Measurements from ENCODE around the gene CDH3. TPM values are rescaled to one million over a fixed set of nuclear protein-coding genes. Genes with fewer than 3 reads are reported as not detected.

Gene CDH3
- polyA plus RNA-seq, 1 donor (not counting 4 experiments of a cell fraction or from before 2014, with no cell fraction given), result 366 TPM

DNA sequence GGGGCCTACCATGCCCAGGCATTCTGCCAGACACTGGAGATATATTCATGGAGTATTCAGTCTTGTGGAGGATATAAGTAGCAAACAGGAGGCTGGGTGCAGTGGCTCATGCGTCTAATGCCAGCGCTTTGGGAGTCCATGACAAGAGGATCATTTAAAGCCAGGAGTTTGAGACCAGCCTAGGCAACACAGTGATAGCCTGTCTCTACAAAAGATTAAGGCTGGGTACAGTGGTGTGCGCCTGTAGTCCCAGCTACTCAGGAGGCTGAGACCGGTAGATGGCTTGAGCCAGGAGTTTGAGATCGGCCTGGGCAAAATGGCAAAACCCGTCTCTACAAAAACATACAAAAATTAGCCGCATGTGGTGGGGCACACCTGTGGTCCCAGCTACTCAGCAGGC is 37.7 kb upstream of the CDH3 start:
- no peaks in the 10 kb centered on the region for H3K36me3 ChIP-seq (ENCODE audit: control insufficient read depth in 2 of 2, extremely low read depth in 1 of 2, insufficient read depth in 2 of 2, low read length in 2 of 2)
- DNase-seq (ENCODE audit: low read depth, low spot score) (no peak), FAIRE-seq (no peak)
- H3K27ac ChIP-seq (ENCODE audit: control insufficient read depth, insufficient read depth, low read length), result no peak overlapping the region
- H3K79me2 ChIP-seq (ENCODE audit: control insufficient read depth, insufficient read depth, low read length), result no peaks in the 10 kb centered on the region
- dilution Hi-C loops (cut with MboI; ENCODE audit: extremely low pct_ligation_motif_present, low sequenced_read_pairs), result no loop called here
- peaks cover 7% of the 10 kb centered on the region for H3K4me1 ChIP-seq (ENCODE audit: control insufficient read depth, extremely low read depth, insufficient read depth, low read length)
- no peaks in the 10 kb centered on the region for H3K9me1 ChIP-seq (ENCODE audit: control insufficient read depth, extremely low read depth, insufficient read depth, low read length)
- no peak overlapping the region for H2AFZ ChIP-seq (ENCODE audit: control insufficient read depth, low read length)
- no peak overlapping the region for H3K4me3 ChIP-seq (ENCODE audit: control insufficient read depth in 2 of 3, extremely low read depth in 1 of 3, insufficient read depth in 2 of 3, low read depth in 1 of 3, low read length in 3 of 3)
- no peaks in the 10 kb centered on the region for H4K20me1 ChIP-seq (ENCODE audit: control insufficient read depth, extremely low read depth, insufficient read depth, low read length)
- no peak for TF ChIP-seq EZH2 (IDR thresholded peaks at IDR 0.05; ENCODE audit: low read length)
- TF ChIP-seq, protein P1, sequence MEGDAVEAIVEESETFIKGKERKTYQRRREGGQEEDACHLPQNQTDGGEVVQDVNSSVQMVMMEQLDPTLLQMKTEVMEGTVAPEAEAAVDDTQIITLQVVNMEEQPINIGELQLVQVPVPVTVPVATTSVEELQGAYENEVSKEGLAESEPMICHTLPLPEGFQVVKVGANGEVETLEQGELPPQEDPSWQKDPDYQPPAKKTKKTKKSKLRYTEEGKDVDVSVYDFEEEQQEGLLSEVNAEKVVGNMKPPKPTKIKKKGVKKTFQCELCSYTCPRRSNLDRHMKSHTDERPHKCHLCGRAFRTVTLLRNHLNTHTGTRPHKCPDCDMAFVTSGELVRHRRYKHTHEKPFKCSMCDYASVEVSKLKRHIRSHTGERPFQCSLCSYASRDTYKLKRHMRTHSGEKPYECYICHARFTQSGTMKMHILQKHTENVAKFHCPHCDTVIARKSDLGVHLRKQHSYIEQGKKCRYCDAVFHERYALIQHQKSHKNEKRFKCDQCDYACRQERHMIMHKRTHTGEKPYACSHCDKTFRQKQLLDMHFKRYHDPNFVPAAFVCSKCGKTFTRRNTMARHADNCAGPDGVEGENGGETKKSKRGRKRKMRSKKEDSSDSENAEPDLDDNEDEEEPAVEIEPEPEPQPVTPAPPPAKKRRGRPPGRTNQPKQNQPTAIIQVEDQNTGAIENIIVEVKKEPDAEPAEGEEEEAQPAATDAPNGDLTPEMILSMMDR (optimal IDR thresholded peaks at IDR 0.05 in 1 of 3, IDR thresholded peaks at IDR 0.05 in 1 of 3, conservative IDR thresholded peaks at IDR 0.05 in 1 of 3; ENCODE audit: extremely low read depth in 1 of 3, insufficient read depth in 2 of 3, low read length in 3 of 3), result no peak
- no peaks in the 10 kb centered on the region for H3K9me3 ChIP-seq (ENCODE audit: control insufficient read depth, low read depth, low read length)
- H3K4me2 ChIP-seq (ENCODE audit: control insufficient read depth, extremely low read depth, insufficient read depth, low read depth, low read length), result no peak overlapping the region
- H3K9ac ChIP-seq (ENCODE audit: control insufficient read depth, extremely low read depth, insufficient read depth, low read length), result no peak overlapping the region
- no peaks in the 10 kb centered on the region for H3K27me3 ChIP-seq (ENCODE audit: control insufficient read depth, extremely low read depth, insufficient read depth, low read length)

DNA sequence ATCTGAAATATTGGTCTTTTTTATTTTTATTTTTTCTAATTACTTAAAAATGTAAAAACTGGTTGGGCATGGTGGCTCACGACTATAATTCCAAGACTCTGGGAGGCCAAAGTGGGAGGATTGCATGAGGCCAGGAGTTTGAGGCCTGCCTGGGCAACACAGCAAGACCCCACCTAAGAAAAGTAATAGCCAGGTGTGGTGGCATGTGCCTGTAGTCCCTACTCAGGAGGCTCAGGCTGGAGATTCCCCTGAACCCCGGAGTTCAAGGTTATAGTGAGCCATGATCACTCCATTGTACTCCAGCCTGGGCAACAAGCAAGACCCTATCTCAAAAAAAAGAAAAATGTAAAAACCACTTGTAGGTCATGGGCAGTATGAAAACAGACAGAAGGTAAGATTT is 36.8 kb upstream of the CDH3 start:
- Histone ChIP-seq H2AFZ (ENCODE audit: control insufficient read depth, low read length) (no peak overlapping the region), H4K20me1 (ENCODE audit: control insufficient read depth, extremely low read depth, insufficient read depth, low read length) (no peaks in the 10 kb centered on the region), H3K27ac (ENCODE audit: control insufficient read depth, insufficient read depth, low read length) (no peak overlapping the region), H3K9me1 (ENCODE audit: control insufficient read depth, extremely low read depth, insufficient read depth, low read length) (no peaks in the 10 kb centered on the region), H3K4me2 (ENCODE audit: control insufficient read depth, extremely low read depth, insufficient read depth, low read depth, low read length) (no peak overlapping the region), H3K4me1 (ENCODE audit: control insufficient read depth, extremely low read depth, insufficient read depth, low read length) (peaks cover 7% of the 10 kb centered on the region), H3K9ac (ENCODE audit: control insufficient read depth, extremely low read depth, insufficient read depth, low read length) (no peak overlapping the region), H3K9me3 (ENCODE audit: control insufficient read depth, low read depth, low read length) (no peaks in the 10 kb centered on the region), H3K4me3 (ENCODE audit: control insufficient read depth in 2 of 3, extremely low read depth in 1 of 3, insufficient read depth in 2 of 3, low read depth in 1 of 3, low read length in 3 of 3) (no peak overlapping the region), H3K36me3 (ENCODE audit: control insufficient read depth in 2 of 2, extremely low read depth in 1 of 2, insufficient read depth in 2 of 2, low read length in 2 of 2) (no peaks in the 10 kb centered on the region), H3K27me3 (ENCODE audit: control insufficient read depth, extremely low read depth, insufficient read depth, low read length) (no peaks in the 10 kb centered on the region), H3K79me2 (ENCODE audit: control insufficient read depth, insufficient read depth, low read length) (no peaks in the 10 kb centered on the region)
- no peak for DNase-seq (ENCODE audit: low read depth, low spot score)
- FAIRE-seq, result no peak
- TF ChIP-seq EZH2 (IDR thresholded peaks at IDR 0.05; ENCODE audit: low read length), result no peak
- TF ChIP-seq, protein P1 (optimal IDR thresholded peaks at IDR 0.05 in 1 of 3, IDR thresholded peaks at IDR 0.05 in 1 of 3, conservative IDR thresholded peaks at IDR 0.05 in 1 of 3; ENCODE audit: extremely low read depth in 1 of 3, insufficient read depth in 2 of 3, low read length in 3 of 3), result no peak
- dilution Hi-C loops (cut with MboI; ENCODE audit: extremely low pct_ligation_motif_present, low sequenced_read_pairs), result no loop called here

Data from keratinocyte (primary cell).